ENCODE measurements around the gene ARL6IP1.
A peak's percentile ranks its signal among the peaks of the same experiment; 100 is the strongest.
"Not testable (repeated sequence)": the region's sequence is repeated elsewhere in the genome, so short reads cannot be mapped to it uniquely, and the experiment has no call there.

ARL6IP1 gene

DNA sequence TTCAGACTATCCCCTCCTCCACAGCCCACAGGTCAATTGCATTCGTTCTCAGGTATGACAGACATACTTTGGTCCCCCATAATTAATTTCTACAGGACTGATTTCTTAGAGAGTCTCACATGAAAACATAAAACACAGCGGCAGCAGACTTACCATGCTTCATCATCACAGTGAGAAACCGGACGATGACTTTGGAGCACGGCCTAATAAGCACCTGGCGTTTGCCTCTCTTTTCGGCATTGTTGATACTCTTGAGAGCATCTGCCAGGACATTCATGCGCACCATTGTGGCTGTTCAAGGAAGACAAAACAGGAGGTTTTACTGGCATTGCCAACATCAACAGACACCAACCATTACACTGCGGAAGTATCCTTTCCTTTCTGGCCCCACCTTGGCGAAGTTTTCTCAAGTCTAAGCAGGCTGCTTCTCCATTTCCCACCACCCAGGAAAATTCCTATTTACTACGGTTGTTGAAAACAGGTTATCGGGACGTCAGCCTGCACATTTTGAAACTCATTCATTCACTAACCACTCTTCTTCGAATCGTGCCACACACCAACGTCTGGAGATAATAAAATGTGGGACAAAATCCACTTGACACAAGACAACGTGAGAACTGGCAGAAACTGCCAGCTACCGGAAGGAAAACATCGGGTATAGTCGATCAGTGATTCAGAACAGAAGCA lies 12.4 kb downstream of the ARL6IP1 start:
- TF ChIP-seq, protein P1, sequence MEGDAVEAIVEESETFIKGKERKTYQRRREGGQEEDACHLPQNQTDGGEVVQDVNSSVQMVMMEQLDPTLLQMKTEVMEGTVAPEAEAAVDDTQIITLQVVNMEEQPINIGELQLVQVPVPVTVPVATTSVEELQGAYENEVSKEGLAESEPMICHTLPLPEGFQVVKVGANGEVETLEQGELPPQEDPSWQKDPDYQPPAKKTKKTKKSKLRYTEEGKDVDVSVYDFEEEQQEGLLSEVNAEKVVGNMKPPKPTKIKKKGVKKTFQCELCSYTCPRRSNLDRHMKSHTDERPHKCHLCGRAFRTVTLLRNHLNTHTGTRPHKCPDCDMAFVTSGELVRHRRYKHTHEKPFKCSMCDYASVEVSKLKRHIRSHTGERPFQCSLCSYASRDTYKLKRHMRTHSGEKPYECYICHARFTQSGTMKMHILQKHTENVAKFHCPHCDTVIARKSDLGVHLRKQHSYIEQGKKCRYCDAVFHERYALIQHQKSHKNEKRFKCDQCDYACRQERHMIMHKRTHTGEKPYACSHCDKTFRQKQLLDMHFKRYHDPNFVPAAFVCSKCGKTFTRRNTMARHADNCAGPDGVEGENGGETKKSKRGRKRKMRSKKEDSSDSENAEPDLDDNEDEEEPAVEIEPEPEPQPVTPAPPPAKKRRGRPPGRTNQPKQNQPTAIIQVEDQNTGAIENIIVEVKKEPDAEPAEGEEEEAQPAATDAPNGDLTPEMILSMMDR (IDR thresholded peaks at IDR 0.05): no peak
- TF ChIP-seq ZFX (IDR thresholded peaks at IDR 0.05; ENCODE audit: borderline replicate concordance): no peak

DNA sequence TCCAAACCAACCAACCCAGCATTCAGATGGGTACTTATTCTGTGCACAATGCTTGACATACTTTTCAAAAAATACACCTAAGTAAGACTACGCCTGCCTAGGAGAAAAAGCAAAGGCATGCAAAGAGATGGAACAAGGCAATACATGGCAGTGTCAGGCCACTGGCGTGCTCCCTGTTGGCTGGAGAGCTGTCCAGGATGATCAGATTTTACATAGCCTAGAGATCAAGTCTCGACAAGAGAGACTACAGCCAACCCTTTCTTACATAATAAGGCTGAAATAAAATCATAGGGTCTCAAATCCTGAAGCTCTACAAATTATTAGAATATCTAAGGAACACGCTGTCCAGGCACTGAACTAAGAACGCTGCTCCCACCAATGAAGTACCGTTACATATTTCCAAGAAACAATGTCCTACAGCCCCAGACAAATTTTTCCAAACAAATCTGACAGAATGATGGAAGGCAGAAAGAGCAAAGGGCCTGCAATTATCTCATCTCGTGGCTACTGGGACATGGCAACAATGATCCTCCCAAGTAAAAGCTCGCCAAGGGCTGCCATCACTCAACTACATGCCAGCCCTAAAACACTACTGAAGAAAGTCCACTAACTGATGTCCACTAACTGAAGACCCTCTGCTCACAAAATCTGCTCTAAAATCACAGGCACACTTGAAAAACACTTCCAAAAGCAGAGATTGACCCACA lies 16.3 kb downstream of the ARL6IP1 start:
- TF ChIP-seq ZFX (IDR thresholded peaks at IDR 0.05; ENCODE audit: borderline replicate concordance): no peak

More for the DNA sequence above, 12.4 kb downstream of the ARL6IP1 start:
- H3K27ac ChIP-seq: peak overlapping the region; percentile 97

DNA sequence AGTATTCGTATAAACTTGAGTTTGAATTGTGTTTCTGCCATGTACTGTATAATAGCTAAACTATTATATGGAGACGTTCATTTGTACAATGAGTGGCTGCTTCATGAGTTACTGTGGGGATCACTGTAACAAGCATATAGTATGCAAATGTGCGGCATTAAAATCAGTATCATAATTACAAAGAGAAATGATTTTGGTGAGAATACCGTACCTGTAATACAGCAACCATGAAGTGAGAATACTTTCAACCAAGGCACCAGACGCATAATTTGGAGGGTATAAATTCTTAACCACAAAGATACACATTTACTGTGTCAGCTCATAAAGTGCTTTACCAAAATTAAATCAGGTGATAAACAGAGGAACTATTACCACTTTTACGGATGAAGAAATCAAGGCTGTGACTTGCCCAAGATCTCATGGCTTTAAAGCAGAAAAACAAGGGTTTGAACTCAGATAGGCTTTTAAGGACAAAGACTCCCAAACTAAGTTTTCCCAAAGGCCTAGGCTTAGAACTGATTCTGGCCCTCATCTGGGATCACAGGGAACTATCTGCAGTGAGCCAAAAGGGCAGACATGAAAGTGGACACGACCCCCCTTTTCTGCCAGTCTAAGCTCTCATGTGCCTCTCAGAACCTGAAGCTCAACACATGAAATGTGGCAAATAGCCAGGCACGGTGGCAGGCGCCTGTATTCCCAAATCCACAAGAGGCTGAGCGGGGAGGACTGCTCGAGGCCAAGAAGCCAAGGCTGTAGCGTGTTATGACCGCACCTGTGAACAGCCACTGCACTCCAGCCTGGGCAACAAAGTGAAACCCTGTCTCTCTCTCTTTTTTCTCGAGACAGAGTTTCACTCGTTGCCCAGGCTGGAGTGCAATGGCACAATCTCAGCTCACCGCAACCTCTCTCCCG lies 17.7 kb downstream of the ARL6IP1 start:
- H3K27ac ChIP-seq: no peak overlapping the region
- TF ChIP-seq, protein P1 (IDR thresholded peaks at IDR 0.05): no peak
- TF ChIP-seq ZFX (IDR thresholded peaks at IDR 0.05; ENCODE audit: borderline replicate concordance): no peak

More for the DNA sequence above, 16.3 kb downstream of the ARL6IP1 start:
- no peak overlapping the region for H3K27ac ChIP-seq

DNA sequence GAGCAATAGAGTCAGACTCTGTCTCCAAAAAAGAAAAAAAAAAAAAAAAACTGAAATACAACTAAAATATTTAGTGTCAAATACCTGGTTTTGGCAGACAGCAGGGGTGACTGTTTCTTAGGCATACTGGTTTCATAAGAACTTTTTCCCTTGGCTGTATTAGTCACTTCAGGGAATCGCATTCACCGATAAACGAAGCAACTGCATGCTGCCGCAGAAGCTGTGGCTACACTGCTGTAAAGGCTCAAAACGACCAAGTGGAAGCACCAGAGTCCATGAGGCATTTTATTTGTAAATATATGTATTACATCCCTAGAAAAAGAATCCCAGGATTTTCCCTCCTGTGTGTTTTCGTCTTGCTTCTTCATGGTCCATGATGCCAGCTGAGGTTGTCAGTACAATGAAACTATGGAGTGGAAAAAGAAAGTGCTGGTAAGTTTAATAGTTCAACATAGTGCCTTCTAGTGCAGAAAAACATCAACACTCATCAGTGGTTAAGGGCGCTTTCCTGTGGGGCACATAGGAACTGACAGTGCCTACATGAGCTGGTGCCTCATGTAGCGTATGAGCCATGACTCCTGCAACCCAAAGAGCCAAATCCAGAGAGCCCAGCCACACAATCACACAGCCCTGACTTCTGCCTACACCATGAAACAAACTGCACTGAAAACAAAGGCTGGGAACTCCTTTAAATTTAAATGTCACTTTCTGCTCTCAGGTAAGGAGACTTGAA lies 18.5 kb downstream of the ARL6IP1 start:
- H3K27ac ChIP-seq: no peak overlapping the region

DNA sequence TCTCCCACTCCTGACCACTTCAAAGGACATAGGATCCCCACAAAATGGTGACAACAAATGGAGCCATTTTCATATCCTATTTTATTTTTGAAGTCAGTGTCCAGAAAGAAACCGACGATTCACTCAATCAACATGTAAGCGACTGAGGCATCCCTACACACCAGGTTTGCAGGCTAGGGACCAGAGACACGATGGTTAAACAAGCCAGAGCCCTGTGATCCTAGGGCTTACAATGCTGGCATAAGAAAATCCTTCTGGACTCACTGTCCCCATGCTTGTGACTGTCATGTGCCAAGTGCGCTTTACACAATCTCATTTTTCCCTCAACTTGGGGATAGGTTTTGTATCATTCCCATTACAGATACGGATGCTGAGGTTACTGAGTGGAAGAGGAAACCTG lies 20.1 kb downstream of the ARL6IP1 start:
- H3K27ac ChIP-seq: not testable (repeated sequence)

More for the DNA sequence above, 18.5 kb downstream of the ARL6IP1 start:
- TF ChIP-seq, protein P1 (IDR thresholded peaks at IDR 0.05): no peak
- no peak for TF ChIP-seq ZFX (IDR thresholded peaks at IDR 0.05; ENCODE audit: borderline replicate concordance)

DNA sequence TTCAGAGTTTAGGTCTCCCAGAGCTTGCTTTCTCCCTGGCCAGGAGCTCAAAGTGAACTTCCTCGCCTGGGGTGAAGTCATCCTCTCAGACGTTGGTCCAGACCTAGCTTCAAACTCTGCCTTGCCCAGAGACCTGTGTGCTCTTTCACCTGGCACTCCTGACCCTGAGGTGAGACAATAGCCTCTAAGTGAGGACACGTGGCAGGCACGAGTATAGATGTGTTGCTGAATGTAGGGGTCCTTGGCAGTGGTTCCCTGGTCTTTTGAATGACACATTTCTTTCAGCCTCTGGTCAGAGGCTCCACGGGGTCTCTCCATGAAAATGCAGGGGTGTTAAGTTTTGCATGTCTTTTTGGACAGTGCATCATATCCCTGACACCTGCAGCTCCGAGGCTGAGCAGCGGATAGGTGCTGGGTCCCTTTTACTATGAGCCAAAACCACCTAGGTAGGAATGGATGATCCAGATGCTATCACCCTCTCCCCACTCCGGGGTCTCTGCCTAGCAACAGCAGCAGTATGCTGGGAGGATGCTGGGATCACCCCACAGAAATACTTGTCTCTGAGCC lies 20.8 kb downstream of the ARL6IP1 start:
- not testable (repeated sequence) for H3K27ac ChIP-seq

DNA sequence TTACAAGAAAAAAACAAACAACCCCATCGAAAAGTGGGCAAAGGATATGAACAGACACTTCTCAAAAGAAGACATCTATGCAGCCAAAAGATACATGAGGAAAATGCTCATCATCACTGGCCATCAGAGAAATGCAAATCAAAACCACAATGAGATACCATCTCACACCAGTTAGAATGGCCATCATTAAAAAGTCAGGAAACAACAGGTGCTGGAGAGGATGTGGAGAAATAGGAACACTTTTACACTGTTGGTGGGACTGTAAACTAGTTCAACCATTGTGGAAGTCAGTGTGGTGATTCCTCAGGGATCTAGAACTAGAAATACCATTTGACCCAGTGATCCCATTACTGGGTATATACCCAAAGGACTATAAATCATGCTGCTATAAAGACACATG lies 23.7 kb downstream of the ARL6IP1 start:
- not testable (repeated sequence) for H3K27ac ChIP-seq

DNA sequence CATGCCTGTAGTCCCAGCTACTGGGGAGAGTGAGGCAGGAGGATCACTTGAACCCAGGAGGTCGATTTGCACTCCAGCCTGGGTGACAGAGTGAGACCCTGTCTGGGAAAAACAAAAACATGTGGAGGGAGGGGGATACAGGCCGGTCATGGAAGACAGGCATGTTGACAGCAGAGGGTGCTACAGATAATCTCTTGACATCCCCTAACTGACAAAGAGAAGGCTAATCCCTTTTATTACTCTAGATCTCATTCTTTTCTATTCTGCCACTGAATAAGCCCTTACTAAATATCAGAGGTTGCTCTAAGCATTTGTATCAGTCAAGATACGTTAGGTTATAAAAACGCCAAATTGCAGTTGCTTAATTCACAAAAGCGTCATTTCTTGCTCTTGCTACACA lies 25.0 kb downstream of the ARL6IP1 start:
- not testable (repeated sequence) for H3K27ac ChIP-seq

DNA sequence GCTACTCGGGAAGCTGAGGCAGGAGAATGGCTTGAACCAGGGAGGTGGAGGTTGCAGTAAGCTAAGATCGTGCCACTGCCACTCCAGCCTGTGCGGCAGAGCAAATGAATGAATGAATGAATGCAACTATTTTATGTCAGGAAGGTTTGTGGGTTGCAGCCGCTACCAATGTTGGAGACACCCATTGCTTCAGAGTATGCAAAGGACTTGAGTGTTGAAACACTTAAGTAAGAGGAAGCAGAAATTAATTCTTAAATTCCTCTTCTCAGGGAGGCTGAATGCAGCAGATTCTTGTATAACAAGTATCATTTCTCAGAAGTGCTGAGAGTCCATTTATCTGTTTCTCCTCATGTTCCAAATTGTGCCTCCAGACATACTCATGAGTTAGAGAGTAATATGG lies 26.7 kb downstream of the ARL6IP1 start:
- not testable (repeated sequence) for H3K27ac ChIP-seq

DNA sequence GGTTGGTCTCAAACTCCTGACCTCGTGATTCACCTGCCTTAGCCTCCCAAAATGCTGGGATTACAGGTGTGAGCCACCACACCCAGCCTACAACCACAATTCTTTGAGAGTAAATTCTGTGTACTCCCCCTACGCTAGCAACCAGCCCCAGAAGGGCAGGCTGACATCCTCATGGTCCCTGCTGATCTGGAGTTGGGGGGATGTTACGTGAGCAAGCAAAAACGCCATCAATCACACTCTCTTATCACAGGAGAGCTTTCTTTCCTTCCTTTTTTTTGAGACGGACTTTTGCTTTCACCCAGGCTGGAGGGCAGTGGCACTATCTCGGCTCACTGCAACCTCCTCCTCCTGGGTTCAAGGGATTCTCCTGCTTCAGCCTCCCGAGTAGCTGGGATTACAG lies 29.2 kb downstream of the ARL6IP1 start:
- not testable (repeated sequence) for H3K27ac ChIP-seq

DNA sequence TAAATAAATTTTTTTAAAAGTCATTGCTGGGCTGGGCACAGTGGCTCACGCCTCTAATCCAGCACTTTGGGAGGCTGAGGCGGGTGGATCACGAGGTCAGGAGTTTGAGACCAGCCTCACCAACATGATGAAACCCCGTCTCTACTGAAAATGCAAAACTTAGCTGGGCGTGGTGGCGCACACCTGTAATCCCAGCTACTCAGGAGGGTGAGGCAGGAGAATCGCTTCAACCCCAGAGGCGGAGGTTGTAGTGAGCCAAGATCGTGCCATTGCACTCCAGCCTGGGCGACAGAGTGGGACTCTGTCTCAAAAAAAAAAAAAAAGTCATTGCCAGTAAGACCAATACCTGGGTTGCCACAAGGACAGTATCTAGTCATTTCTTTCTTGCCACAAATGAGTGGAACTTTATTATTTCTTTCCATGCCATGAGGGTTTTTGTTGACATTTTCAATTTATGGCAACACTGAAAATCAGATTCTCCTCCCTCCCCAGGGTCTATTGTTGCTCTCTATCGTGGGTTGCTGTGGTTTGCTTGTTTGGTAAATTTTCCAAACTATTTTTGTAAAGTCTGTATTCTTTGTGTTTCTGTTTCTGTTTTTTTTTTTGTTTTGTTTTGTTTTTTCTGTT lies 30.9 kb downstream of the ARL6IP1 start:
- H3K27ac ChIP-seq: not testable (repeated sequence)

DNA sequence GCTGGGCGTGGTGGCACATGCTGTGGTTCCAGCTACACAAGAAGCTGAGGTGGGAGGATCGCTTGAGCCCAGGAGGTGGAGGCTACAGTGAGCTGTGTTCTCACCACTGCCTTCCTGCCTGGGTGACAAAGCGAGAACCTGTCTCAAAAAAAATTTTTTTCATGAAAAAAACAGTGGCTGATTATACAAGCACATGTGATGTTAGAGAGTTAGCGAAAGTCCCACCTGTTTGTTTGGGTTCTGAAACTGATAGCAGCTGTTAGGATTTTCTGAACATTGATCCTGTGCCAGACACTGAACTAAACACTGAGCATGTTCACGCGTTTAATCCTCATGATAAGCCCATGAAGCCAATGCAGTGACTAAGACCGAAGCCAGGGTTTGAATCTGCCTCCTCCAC lies 34.1 kb downstream of the ARL6IP1 start:
- not testable (repeated sequence) for H3K27ac ChIP-seq

DNA sequence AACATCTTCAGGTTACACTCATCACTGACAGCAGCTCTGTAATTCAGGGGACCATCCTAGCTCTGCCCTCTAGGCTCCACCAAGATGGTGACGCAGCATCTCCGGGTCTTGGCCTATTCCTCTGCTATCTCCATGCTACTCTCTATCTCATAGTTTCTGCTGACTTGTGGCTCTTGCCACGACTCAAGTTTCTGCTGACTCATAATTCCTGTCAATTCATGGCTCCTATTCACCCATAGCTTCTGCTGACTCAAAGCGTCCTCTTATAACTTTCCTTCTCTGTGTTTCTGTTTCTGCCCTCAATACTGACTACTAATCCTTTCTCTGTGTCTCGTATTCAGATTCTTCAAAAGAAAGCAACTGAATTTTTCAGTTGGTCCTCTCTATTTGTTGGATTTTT lies 38.6 kb downstream of the ARL6IP1 start:
- not testable (repeated sequence) for H3K27ac ChIP-seq

Data from 22Rv1 (cell line).